Measurements from ENCODE around the gene NTSR2. TPM values are rescaled to one million over a fixed set of nuclear protein-coding genes. Genes with fewer than 3 reads are reported as not detected.

Gene NTSR2, protein sequence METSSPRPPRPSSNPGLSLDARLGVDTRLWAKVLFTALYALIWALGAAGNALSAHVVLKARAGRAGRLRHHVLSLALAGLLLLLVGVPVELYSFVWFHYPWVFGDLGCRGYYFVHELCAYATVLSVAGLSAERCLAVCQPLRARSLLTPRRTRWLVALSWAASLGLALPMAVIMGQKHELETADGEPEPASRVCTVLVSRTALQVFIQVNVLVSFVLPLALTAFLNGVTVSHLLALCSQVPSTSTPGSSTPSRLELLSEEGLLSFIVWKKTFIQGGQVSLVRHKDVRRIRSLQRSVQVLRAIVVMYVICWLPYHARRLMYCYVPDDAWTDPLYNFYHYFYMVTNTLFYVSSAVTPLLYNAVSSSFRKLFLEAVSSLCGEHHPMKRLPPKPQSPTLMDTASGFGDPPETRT
- total RNA-seq, result not detected in 2 replicates

DNA sequence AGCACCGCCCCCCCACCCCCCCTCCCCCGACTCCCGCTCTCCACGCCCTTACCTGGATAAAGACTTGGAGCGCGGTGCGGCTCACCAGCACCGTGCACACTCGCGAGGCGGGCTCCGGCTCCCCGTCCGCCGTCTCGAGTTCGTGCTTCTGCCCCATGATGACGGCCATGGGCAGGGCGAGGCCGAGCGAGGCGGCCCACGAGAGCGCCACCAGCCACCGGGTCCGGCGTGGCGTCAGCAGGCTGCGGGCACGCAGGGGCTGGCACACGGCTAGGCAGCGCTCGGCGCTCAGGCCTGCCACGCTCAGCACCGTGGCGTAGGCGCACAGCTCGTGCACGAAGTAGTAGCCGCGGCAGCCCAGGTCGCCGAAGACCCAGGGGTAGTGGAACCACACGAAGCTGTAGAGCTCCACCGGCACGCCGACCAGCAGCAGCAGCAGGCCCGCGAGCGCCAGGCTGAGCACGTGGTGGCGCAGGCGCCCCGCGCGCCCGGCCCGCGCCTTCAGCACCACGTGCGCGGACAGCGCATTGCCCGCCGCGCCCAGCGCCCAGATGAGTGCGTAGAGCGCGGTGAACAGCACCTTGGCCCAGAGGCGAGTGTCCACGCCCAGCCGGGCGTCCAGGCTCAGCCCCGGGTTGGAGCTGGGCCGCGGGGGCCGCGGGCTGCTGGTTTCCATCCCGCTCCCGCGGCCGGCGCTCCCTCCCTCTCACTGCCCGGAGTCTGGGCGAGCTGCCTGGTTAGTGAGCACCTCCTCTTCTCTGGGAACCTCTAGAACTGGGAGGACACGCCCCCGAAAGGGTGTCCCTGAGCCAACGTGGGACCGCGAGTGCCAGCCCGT, at the start of gene NTSR2:
TSS of gene NTSR2 (minus strand) at position 742 of the 838 bp plus-strand sequence. CDS start at position 676, 66 bp downstream.

Other genes with a start within 250 kb of the NTSR2 start
- gene E2F6, start 204.0 kb downstream of the NTSR2 start, total RNA-seq, result 13.7 and 16.6 TPM in 2 replicates
- 0.28 and 0.34 TPM in 2 replicates for gene GREB1, start 136.2 kb downstream of the NTSR2 start, total RNA-seq
- 15.7 and 16.1 TPM in 2 replicates for gene LPIN1, start 76.4 kb upstream of the NTSR2 start, total RNA-seq

Data from nasal cavity respiratory epithelium epithelial cell of viscerocranial mucosa (primary cell).